Peyer's patch (tissue), 4 donors: ENCODE results near the gene MTARC2.

ENCODE experiments used
- POLR2A ChIP-seq, 2 donors: fragments of 450-650 bp; IDR thresholded peaks; one replicate each; pipeline ENCODE4 v1.5.1; 2017; ENCODE audit warnings: antibody characterized with exemption in 2 of 2, mild to moderate bottlenecking in 2 of 2, moderate library complexity in 2 of 2
- TF ChIP-seq, protein P1 (sequence below), 6 experiments: fragments of 450-650 bp in 4 of 6; fragments of 200-600 bp in 2 of 6; sonication (generic) in 1 of 6; IDR thresholded peaks; one replicate each; pipeline ENCODE4 v1.5.1; 2017 to 2019; ENCODE audit warnings: antibody characterized with exemption in 6 of 6, mild to moderate bottlenecking in 3 of 6, moderate library complexity in 1 of 6

DNA sequence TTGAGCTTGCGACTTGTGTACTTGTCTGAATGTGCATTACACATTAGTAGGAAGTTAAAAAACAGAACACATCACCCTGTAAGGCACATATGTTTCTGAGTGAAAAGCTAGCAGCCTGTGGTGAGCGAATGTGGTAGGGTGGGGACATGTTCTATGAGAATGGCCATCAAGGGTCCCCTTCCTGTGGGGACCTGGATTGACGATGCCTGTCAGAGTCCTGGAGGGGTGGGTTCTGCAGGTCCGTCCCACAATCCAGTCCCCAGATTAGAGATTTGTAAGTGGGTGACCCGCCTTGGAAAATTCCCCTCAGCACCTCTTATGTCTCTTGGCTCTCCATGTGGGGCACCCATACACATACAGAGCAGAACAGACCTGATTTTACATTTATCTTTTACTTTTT, 78.6 kb downstream of the MTARC2 start:
- TF ChIP-seq, protein P1, sequence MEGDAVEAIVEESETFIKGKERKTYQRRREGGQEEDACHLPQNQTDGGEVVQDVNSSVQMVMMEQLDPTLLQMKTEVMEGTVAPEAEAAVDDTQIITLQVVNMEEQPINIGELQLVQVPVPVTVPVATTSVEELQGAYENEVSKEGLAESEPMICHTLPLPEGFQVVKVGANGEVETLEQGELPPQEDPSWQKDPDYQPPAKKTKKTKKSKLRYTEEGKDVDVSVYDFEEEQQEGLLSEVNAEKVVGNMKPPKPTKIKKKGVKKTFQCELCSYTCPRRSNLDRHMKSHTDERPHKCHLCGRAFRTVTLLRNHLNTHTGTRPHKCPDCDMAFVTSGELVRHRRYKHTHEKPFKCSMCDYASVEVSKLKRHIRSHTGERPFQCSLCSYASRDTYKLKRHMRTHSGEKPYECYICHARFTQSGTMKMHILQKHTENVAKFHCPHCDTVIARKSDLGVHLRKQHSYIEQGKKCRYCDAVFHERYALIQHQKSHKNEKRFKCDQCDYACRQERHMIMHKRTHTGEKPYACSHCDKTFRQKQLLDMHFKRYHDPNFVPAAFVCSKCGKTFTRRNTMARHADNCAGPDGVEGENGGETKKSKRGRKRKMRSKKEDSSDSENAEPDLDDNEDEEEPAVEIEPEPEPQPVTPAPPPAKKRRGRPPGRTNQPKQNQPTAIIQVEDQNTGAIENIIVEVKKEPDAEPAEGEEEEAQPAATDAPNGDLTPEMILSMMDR (IDR thresholded peaks at IDR 0.05), result no peak
- no peak for TF ChIP-seq POLR2A (IDR thresholded peaks at IDR 0.05)
